Hematopoietic multipotent progenitor cell treated with erythropoietin and hydrocortisone succinate and interleukin-3 and kit ligand, for 15 days (in vitro differentiated cells): Measurements from ENCODE around the gene SLC22A23.

Source experiments
- DNase-seq: peaks from one replicate; pipeline ENCODE4 v3.0.0-alpha.2; 2015; ENCODE audit warnings: low spot score

The SLC22A23 gene

GRCh38 chr6:3369985-3370360 lies 86.9 kb downstream of the SLC22A23 start:
- no peak for DNase-seq

- DNase-seq = no peak
Measured at GRCh38 chr6:3368685-3369084, 88.2 kb downstream of the SLC22A23 start.

DNA sequence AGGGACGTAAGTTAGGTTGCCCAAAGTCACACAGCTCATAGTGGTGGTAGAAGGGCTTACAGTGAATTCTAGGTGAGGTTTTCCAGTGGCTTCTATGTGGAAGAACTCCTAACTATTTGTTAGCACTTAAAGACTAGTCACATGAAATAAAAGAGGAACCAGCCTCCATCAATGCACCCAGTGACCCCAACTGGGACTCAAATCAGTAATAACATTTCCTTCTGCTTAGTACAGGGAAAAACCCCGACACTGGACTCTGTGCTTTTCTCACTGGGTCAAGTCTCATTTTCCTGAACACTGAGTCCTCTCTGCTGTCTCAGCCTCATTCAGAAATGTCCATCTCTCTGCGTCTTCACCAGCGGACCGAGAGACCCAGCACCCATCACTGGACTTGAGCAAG lies 89.2 kb downstream of the SLC22A23 start:
- DNase-seq = no peak

DNA sequence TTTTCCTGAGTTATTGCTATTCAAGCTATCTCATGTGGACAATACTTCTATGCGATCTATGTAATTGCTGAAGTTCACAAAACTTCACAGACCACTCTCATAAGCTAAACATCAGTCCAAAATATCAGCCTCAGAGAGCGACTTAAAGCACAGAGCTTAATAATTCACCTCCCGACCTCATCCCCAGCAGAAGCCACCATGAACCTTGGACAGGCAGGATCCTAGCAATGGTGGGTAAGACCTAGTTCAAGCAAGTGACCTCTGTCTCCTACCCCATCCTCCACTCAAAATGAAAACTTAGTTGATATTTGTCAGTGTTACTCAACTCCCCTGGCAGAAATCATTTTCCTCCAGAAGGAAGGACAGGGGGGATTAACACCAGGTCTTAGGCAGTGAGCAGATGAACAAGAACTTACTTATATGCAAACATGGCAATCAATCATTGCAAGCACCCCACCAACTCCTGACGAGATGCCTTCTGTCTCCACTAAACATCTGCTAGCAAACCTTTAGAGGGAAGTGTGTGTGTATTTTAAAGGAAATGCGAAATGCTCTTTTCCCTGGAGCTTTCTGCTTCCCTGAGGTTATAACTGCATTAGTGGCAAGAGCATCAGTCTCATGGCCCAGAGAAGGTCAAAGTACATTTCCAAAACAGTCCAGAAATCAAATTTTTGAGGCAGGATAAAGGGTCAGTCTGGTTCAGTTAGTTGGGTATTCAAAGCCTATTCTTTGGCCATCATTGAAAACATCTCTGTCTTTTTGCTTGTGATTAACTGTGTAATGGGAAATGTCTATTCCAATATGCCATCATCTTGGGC lies 90.0 kb downstream of the SLC22A23 start:
- no peak for DNase-seq

DNA sequence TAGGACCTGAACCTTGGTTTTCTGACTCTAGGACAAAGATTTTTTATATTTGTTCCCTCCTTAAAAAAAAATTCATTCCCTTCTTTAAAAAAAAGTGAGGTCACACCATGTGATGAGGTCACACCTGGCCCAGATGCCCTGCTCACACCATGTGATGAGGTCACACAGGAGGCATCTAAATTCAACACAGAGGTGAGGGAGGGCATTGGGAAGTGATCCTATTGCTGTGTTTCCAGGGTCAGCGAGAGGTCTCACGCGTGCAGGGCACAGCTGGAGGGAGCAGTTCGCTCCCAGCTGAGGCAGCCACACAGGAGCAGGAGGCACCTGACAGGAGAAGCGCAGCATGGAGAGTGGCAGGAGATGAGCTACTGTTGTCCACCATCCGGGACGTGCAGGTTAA lies 92.5 kb downstream of the SLC22A23 start:
- DNase-seq = no peak

DNA sequence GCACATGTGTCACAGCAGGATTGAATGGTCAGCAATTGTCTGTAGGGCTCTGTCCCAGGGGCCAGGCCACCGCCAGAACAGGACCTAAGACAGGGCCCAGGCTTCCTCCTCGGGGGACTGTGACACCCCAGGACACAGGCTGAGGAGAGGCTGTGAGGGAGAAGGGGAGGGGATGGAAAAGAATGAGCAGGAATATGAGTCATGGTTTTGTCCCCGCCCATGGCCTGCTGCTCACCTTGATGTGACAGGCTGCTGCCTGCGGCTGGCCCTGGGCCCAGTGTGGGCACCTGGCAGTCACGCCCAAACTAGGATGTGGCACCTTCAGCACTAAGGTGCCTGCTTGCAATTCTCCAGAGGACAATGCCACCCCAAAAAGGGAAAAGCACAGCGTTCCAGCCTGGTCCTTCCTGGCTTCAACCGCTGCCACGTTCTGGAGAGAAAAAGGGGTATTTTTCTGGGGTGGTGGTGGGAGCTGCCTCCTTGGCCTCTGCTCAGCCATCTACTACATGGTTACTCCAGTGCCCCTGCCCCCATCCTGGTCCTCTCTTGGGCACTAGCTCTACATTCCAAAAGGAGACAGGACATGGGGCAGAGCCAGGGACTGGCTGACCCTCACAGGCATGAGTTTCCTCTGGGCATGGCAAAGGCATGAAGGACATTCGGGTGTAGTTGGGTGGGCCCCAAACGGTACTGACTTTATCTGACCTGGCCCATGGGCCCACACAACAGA lies 93.4 kb downstream of the SLC22A23 start:
- peak; percentile 35 for DNase-seq

DNA sequence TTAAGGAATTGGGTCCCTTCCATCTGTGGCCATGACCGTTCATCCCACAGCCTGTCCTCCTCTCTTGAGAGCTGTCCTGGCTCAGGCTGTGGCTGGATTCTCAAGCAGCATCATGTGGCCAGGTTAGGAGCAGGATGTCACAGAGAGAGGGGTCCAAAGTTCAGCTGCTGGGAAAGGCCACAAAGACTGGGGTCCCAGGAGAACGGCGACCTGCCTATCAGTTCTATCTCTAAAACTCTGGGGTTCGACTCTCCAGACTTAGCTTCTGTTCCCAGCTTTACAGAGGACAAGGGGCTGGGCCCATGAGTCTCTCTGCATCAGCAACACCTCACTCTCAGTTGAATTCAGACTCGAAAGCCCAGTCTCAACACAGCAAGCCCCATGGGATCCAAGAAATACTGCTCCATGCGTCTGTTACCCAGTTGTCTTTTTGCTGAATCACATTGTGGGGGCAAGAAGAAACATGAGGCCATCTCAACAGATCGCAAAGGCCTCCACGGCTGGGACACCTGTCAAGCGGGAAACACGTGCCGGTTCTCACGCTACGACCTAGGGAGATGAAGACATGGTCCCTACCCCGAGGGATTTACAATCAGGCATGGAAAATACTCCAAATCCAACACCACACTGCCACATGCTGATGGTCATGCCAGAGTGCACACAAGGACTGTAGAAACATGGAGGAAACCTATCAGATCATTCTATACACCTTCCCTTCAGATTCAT lies 95.4 kb downstream of the SLC22A23 start:
- no peak for DNase-seq

- no peak for DNase-seq
Measured at GRCh38 chr6:3360727-3361045, 96.2 kb downstream of the SLC22A23 start.

GRCh38 chr6:3359973-3360726 lies 96.7 kb downstream of the SLC22A23 start:
- no peak for DNase-seq

DNA sequence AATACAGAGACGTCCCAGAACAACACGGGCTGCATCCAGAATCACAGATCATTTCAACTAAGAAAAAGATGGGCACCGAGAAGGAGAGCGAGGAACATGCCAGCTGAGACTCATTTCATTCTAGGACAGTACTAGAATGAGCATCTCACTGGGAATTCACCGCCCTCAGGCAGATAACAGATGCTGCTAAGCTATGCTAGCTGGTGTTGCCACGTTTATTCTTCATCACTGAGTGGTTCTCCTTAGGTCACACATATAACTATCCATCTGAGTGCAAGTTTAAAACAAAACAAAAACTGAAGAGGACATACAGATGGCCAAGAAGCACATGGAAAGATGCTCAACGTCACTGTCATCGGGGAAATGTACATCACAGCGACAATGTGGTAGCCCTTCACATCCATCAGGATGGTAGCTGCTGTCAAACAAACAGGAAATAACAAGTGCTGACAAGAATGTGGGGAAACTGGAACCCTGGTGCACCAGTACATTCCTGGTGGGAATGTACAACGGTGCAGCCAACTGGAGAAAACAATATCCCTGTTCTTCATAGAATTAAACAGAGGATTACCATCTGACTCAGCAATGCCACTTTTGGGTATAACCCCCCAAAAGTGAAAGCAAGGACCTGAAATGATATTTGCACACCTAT lies 97.6 kb downstream of the SLC22A23 start:
- DNase-seq = no peak

DNA sequence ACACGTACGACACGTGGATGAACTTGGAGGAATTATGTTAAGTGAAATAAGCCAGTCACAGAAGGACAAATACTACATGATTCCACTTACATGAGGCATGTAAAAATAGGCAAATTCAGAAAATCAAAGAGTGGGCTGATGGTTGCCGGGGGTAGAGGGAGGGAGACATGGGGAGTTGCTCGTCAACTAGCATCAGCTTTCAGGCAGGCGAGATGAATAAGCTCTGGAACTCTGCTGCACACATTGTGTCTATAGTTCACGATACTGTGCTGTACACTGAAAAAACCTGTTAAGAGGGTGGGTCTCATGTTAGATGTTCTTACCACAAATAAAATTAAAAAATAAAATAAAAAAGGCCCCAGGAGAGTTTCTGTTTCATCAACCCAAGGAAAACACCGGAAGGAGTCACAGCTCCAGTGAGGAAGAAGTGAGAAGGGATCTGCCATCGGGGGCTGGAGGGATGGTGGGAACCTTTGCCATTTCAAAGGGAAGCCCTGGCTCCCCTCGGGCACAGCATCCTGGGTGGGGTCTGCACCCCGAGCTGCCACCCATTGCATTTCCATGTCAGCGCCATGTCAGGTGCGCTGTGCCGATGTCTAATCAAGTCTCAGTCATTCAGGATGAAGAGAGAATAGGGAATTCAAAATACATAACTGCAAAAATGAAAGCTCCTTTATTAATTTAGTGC lies 98.3 kb downstream of the SLC22A23 start:
- DNase-seq = no peak

GRCh38 chr6:3357678-3358077 lies 99.2 kb downstream of the SLC22A23 start:
- DNase-seq = no peak

DNA sequence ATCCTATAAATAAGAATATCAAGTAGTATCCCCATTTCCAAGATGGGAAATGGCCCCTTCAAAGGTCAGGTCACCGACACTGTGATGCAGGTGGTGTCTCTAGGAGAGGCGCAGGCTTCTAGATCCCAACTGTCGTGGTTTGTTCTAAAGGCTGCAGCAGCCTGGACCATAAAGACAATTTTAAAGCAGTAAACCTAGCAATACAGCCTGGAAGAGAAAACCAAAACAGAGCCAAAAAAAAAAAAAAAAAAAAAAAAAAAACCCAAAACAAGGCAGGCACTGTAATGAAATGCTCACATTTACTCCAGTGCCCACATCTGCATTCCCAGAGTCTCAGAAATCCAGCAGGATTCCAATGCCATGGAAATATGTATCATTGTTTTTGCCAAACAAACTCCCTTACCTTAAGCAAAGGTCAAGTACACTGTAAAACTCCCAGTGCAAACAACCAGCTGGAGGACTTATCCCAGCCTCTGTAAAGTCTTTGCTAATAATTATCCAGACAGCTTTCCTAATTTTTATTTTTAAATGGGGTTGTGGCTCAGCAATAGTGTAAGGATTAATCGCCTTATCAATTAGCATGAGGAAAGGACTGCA lies 99.9 kb downstream of the SLC22A23 start:
- no peak for DNase-seq

DNA sequence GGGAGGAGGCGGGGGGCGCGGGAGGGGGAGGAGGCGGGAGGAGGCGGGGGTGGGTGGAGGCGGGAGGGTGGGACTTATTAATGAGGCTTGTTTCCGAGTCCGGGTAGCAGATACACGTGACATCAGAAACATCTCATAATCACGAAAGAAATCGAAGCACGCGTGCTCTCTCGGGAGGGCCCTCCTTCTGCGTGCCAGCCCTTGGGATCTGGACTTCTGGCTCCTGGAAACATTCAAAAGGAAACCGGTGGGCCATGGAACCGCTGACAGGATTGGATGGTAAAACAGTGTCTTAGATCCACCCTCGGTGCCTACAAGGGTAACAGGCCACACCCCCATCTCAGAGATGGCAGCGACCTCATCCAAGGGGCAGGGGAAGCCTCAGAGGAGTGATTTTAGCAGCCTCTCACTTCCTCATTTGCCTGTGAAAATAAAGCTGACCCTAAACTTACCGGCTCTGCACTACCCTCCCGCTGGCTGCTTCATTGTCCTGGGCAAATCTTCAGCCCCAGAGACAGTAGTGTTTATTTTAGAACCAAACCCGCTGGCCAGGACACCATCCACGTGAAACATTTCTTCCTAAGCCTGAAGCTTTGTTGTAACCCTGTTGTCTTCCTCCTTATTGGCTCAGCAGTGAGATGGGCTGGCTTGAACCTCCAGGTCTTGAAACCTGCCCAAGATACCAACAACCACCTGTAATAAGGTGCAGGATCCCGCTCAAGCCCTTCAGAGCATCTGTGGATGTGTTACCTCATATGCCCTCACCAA lies 100.6 kb downstream of the SLC22A23 start:
- peak; percentile 73 for DNase-seq

- DNase-seq = no peak
Measured at GRCh38 chr6:3355358-3356055, 101.3 kb downstream of the SLC22A23 start.

GRCh38 chr6:3355011-3355357 lies 101.9 kb downstream of the SLC22A23 start:
- DNase-seq = peak; percentile 71

- no peak for DNase-seq
Measured at GRCh38 chr6:3353939-3354338, 102.9 kb downstream of the SLC22A23 start.

DNA sequence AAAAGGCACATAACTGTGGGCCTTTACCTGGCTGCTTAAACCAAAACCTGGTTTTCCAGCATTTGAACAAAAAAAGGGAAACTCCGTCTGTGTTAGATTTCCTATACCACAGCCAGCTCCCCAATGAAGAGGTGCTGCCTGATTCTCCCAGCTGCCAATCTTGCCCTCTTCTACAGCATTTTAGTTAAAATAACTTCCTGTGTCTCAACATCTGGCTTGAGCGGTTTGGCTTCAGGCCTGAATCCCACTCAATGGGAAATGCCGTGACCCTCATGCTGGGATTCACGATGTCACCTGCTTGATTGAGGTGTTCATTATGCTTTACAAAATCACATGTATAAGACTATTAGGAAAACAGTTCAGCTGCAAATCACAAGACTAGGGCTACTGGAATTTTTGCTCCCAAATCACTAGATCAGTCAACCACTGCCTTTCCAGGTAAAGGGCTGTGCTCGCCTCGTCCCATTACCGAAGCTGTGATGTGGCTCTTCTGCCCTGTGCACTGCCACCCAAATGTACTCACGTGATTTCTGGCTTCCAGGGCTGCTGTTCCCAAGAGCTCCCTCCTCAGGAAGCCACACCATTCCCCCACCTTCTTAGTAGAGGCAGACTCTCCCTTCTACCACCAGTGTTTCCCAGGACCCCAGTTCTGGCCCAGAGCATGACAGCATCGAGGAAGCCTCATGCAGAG lies 103.5 kb downstream of the SLC22A23 start:
- DNase-seq = no peak

DNA sequence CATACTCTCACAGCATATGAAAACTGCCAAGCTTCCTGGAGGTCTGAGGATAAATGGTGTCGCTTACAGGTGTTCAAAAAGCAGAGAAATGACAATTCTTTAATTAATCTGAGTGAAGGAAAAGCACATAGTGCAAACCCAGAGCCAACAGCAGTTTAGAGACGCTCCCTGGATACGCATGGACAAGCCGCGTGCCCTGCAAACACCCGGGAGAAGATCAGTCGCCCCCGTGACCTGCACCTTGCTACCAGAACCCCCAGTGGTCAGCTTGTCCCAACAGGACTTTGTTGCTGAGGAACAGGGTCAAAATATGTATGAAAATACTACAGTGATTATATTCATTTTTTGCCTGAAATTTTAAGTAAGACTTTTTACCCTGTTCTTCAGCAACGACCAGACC lies 104.2 kb downstream of the SLC22A23 start:
- DNase-seq = no peak
